GM21723 (cell line): ENCODE results near the gene AP1S1.

Experiments used
- ATAC-seq: cut with Tn5 transposase; IDR thresholded peaks from one replicate; pipeline ENCODE4 v1.9.1; 2021; ENCODE audit warnings: mild to moderate bottlenecking, moderate library complexity; ENCODE audit not compliant: unreplicated experiment

Gene AP1S1

GRCh38 chr7:101156277-101156676 is 2.0 kb downstream of the AP1S1 start:
- ATAC-seq, result no peak

DNA sequence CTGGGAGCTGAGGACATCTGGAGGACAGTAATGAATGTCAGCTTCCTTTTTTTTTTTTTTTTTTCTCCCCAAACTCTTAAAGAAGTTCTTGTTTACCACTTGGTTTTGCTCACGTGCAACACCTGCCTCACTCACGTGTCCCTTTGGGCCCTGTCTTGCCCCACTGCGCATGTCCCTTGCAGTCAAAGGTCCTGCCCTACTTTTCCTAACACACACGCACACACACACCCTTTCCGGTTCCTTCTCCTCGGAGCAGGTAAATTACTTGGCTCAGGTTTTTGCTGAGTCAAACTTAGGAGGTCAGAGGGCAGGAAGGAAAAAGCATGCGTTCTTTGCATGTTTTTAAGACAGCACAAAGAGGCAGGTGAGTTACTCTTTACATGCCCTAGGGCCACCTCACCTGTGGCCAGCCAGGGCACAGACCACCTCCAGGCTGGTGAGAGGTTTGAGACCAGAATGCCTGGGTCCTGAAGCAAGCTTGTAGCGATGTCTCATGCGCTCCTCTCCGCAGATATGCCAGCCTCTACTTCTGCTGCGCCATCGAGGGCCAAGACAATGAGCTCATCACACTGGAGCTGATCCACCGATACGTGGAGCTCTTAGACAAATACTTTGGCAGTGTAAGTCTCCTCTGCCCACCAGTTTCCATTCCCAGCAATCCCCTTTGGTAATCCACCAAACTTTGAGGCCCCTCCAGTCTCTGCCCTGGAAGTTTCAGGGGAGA is 2.8 kb downstream of the AP1S1 start:
- ATAC-seq, result no peak

GRCh38 chr7:101159696-101160674 is 5.7 kb downstream of the AP1S1 start:
- no peak for ATAC-seq

DNA sequence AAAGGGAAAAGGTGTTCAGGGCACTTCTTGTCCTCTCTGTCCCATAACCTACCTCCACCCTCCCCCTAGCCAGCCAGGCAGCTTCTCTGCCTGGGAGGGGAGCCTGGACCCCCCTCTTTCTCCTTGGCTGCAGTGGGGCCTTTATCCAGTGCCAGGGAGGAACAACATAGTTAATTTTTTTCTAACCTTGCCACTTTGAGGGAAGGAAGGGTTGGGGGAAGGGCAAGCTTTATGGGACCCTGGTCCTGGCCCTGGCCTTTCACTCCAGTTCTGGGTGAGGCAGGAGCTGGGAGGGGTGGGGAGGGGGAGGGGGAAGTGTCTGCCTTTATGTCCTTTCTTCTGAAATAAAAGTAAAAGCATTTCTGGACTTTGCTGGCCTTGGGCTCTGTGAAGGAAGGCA is 6.6 kb downstream of the AP1S1 start:
- ATAC-seq, result no peak

DNA sequence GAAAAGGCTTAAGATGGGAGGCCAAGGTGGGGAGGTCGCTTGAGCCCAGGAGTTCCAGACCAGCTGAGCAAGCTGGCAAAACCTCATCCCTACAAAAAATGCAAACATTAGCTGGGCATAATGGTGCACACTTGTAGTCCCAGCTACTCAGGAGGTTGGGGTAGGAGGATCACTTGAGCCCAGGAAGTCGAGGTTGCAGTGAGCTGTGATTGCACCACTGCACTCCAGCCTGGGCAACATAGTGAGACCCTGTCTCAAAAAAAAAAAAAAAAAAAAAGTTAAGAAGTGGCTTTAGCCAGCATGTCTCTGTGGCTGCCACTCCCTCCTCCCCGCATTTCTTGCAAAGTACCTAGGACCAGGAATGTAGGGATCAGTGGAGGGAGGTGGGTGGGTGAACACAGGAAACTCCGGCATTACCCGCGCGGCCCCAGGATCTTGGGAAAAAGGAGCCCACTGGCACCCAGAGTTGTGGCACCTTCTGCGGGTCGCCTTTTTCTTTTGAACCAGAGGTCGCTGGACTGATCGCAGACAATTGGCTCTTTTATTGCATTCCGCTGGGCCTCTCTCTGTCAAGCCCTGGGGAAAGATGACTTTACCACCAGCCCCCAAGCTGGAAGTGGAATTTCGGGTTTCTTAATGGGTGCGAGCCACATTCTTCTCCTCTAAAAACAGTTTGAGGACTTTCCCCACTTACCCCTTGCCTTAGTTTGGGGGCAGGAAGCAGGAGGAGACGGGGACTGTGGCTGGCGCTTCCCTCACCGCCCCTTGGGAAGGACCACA is 7.6 kb downstream of the AP1S1 start:
- ATAC-seq, result no peak

GRCh38 chr7:101162551-101163278 is 8.4 kb downstream of the AP1S1 start:
- no peak for ATAC-seq

DNA sequence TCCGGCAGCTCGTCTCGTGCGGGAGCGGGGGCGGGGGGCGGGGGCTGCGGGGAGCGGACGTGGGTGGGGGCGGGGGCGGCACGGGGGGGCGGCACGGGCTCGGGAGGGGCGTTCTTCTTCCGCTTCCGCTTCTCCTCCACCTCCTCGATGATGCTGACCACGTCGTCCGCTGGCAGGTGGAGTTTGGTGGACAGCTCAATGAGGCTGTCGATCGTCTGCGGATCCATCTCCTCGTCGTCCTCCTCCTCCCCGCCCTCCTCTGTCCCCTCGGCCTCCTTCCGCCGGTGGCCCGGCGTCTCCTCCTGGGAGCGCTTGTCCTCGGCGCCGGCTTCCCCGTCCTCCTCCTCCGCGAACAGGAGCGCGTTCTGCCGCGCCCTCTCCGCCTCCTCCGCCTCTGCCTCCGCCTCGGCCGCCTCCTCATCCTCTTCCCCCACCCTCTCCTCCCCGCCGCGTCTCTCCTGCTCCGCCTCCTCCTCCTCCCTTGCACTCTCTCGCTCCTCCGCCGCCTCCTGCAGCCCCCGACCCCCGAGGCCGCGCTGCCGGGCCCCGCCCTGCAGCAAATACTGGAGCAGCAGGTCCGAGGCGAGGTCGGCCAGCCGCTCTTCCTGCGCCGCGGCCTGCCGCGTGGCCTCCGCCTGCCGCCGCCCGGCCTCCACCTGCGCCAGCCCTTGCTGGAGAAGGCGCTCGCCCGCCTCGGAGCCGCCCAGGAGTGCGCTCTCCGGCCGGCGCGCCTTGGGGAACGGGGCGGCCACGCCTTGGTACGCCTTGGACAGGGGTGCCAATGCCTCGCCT is 9.2 kb downstream of the AP1S1 start:
- ATAC-seq, result no peak

- ATAC-seq, result no peak
Measured at GRCh38 chr7:101164071-101164840, 10.0 kb downstream of the AP1S1 start.

GRCh38 chr7:101165075-101165957 is 11.0 kb downstream of the AP1S1 start, which contains the start of gene VGF:
Gene VGF, minus strand, starts transcription at chr7:101165569. Its CDS starts 726 bp downstream, at chr7:101164843.
- ATAC-seq, result peak; percentile 73

DNA sequence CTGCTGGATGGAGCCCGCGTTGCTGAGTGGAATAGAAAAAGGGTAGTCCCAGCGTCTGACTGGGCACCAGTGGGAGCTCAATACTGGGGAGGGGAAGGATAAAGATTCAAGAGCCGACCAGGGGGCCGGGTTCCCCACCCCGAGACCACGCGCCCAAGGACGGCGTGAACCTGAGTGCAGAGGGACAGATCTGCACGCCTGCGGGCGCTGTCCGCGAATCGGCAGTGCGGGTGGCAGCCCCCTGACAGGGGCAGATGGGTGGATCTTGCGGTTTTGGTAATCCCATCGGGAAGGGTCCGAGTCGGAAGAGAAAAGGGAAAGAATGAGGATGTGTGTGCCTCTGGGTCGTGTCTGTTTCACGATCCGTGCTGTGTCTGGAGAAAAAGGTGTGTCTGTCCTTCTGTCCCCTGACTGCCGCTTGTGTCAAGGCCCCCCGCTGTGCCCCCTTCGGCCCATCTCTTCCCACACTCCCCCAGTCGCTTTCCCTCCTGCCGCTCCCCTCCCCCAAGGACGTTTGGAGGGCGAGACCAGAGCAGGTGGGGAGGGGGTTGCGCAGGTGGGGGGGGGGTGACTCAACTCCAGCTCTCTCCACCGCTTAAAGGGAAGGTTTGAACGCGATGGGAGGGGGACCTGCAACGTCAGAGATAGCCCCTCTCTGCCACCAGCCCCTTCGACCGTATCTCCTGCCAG is 11.8 kb downstream of the AP1S1 start:
- no peak for ATAC-seq

DNA sequence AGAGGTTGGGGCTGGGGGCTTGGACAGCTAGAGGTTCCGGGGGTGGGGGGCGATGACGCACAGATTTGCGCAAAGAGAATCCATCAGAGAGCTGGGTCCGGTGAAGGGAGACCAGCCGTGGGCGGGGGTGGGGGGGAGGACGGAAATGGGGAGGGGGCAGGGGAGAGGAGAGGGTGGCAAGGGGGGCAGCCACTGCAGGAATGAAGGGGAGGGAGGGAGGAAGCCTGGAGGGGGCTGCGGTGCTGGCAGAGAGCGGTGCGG is 12.3 kb downstream of the AP1S1 start:
- ATAC-seq, result no peak

GRCh38 chr7:101166909-101167644 is 12.8 kb downstream of the AP1S1 start:
- no peak for ATAC-seq

GRCh38 chr7:101167645-101168411 is 13.6 kb downstream of the AP1S1 start:
- ATAC-seq, result no peak

DNA sequence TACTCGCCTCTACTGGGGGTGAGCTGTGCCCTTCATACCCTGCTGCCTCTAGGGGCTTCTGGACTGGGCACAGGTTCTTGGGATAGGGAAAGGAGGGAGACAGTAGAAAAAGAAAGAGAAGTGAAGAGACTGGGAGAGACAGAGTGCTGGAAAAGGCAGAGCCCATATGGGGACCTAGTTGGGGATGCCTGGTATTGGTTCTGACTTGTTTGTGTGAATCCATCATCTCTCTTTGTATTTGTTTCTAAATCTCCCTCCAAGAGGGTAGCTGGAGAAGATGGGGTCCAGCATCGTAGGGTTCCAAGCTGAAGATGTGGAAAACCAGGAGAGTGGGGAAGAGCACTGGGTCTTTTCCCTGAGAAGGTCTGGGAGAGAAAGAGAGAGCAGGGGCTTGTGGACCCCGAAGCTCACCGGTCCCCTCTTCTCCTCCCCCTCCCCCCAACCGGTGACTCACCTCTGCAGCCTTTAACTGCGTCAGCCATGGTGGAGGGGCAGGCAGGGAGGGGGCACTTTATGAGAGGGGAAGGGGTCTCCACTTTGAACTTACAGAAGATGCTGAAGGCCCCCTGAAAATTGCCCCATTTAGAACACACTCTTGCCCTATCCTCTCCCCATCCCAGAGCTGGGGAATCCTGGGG is 14.3 kb downstream of the AP1S1 start:
- no peak for ATAC-seq

DNA sequence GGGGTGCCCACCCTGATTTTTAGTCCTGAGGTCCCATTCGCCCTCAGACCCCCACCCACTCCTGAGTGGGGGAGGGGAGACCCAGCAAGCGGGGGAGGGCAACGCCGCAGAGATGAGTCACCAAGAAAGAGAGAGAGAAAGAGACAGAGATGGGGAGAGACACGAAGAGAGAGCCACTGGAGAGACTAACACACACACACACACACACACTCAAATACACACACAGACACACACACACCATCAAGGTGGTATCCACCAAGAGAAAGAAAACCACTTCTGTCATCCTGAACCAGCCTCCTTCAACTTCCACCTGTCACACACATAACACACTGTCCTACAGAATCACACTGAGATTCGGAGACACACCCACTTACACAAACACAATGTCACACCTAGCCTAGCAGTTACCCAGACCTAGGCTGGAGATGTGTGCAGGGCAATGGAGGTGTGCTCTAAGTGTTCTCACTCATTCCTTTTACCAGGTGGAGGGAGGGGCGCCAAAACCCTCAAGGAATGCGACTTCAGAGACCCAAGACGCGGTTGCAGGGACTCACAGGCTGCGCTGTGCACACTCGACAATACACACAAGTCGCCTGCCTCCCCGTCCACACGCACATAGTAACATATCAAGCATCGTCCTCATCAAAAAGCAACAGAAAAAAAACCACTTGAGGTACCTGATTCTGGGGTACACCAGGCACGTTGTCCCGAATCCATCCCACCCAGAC is 15.0 kb downstream of the AP1S1 start:
- no peak for ATAC-seq
